ENCODE data around the gene NAT10. TPM values are rescaled to one million over a fixed set of nuclear protein-coding genes. Genes with fewer than 3 reads are reported as not detected.
"Not testable (repeated sequence)": the region's sequence is repeated elsewhere in the genome, so short reads cannot be mapped to it uniquely, and the experiment has no call there.

Gene NAT10
- polyA plus RNA-seq, 1 donor from 2014 or later = 12.7 TPM

DNA sequence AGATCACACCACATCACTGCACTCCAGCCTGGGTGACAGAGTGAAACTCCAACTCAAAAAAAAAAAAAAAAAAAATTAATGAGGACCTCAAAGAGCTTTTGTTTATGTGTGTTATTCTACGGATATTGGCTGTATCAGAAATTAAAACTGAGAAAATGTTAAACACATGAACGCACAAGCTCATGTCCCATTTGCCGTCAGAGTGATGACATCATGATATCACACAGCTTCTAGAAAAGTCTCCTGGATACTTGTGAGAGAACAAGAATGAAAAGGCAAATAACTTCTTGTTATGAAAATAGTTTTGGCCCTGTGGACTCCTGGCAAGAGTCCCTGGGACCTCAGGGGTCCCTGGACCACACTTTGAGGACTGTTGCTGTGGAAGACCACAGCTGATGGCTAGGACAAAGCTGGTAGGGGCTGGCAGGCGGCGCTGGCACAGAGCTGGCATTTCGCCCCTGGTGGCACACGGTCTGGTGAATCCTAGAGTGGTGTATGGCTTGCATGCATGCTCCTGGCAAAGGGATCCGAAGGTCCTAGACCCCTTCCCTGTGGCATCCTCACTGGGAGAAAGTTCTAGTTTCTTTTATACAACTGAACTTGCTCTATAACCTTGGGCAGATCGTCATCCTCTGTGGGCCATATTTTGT is 73.7 kb downstream of the NAT10 start:
- Histone ChIP-seq H3K36me3 (ENCODE audit: insufficient read depth, low read length) (no peaks in the 10 kb centered on the region), H3K4me3 (ENCODE audit: low read length) (no peak overlapping the region), H3K9ac (ENCODE audit: low read length) (no peak overlapping the region), H3F3A (ENCODE audit: insufficient read depth, low read length, poor library complexity, severe bottlenecking) (no peaks in the 10 kb centered on the region), H3K27ac (ENCODE audit: low read length) (no peak overlapping the region), H4K20me1 (ENCODE audit: insufficient read depth) (no peaks in the 10 kb centered on the region), H3K4me2 (ENCODE audit: low read length) (no peak overlapping the region), H3K79me2 (replicated peaks; ENCODE audit: insufficient read depth, low read length) (no peaks in the 10 kb centered on the region), H3K9me2 (ENCODE audit: insufficient read depth, low read length) (no peaks in the 10 kb centered on the region), H3K9me3 (ENCODE audit: low read length) (no peaks in the 10 kb centered on the region), H2AFZ (ENCODE audit: low read depth, low read length) (no peak overlapping the region), H3K27me3 (ENCODE audit: insufficient read depth, low read depth, low read length) (no peaks in the 10 kb centered on the region)
- TF ChIP-seq EP300 (conservative IDR thresholded peaks at IDR 0.05; ENCODE audit: poor library complexity, severe bottlenecking) (no peak), TAF1 (IDR thresholded peaks at IDR 0.05; ENCODE audit: low read depth) (no peak), MXI1 (conservative IDR thresholded peaks at IDR 0.05; ENCODE audit: poor library complexity, severe bottlenecking) (no peak), SMC3 (conservative IDR thresholded peaks at IDR 0.05; ENCODE audit: poor library complexity) (no peak)
- TF ChIP-seq, protein P1, sequence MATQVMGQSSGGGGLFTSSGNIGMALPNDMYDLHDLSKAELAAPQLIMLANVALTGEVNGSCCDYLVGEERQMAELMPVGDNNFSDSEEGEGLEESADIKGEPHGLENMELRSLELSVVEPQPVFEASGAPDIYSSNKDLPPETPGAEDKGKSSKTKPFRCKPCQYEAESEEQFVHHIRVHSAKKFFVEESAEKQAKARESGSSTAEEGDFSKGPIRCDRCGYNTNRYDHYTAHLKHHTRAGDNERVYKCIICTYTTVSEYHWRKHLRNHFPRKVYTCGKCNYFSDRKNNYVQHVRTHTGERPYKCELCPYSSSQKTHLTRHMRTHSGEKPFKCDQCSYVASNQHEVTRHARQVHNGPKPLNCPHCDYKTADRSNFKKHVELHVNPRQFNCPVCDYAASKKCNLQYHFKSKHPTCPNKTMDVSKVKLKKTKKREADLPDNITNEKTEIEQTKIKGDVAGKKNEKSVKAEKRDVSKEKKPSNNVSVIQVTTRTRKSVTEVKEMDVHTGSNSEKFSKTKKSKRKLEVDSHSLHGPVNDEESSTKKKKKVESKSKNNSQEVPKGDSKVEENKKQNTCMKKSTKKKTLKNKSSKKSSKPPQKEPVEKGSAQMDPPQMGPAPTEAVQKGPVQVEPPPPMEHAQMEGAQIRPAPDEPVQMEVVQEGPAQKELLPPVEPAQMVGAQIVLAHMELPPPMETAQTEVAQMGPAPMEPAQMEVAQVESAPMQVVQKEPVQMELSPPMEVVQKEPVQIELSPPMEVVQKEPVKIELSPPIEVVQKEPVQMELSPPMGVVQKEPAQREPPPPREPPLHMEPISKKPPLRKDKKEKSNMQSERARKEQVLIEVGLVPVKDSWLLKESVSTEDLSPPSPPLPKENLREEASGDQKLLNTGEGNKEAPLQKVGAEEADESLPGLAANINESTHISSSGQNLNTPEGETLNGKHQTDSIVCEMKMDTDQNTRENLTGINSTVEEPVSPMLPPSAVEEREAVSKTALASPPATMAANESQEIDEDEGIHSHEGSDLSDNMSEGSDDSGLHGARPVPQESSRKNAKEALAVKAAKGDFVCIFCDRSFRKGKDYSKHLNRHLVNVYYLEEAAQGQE (IDR thresholded peaks at IDR 0.05; ENCODE audit: borderline replicate concordance) = no peak

DNA sequence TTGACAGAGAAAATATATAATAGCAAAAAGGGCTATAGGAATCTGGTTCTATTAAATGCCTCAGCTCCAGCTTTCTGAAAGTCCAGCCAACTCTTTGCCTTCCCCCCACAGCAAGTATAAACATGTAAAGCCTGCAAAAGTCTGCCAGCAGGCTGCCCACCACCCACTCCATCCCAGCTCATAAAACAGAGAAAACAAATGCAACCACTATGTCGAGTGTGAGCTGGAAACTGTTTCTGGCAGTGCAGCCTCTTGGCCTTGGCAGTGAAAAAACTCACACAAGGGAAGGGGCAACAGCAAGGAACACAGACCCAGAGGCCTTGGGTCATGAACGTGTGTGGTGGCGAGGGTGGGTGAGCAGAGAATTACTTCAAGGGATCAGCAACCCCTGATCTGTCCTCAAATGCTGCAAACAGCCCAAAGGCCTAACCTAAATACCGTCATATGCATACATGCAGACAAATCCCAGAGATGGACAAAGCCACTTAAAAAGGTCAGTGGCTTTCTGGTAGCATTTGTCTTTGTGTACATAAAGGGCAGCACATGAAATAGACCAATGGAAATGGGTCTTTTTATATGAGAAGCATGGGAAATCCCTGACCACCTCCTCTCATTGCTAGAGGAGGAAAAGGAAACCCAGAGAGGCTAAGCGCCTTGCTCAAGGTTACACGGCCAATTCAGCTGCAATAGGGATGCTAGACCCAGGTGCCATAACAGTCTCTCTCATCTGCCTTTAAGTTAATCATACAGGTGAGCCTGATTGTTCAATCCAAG is 74.8 kb downstream of the NAT10 start:
- H3K4me2 ChIP-seq (ENCODE audit: low read length) = no peak overlapping the region
- no peaks in the 10 kb centered on the region for H3K27me3 ChIP-seq (ENCODE audit: insufficient read depth, low read depth, low read length)
- H3K9ac ChIP-seq (ENCODE audit: low read length) = no peak overlapping the region
- H2AFZ ChIP-seq (ENCODE audit: low read depth, low read length) = no peak overlapping the region
- no peaks in the 10 kb centered on the region for H3K36me3 ChIP-seq (ENCODE audit: insufficient read depth, low read length)
- H3K79me2 ChIP-seq (replicated peaks; ENCODE audit: insufficient read depth, low read length) = no peaks in the 10 kb centered on the region
- H3F3A ChIP-seq (ENCODE audit: insufficient read depth, low read length, poor library complexity, severe bottlenecking) = no peaks in the 10 kb centered on the region
- no peak overlapping the region for H3K4me3 ChIP-seq (ENCODE audit: low read length)
- H3K9me3 ChIP-seq (ENCODE audit: low read length) = no peaks in the 10 kb centered on the region
- no peaks in the 10 kb centered on the region for H3K9me2 ChIP-seq (ENCODE audit: insufficient read depth, low read length)
- H4K20me1 ChIP-seq (ENCODE audit: insufficient read depth) = no peaks in the 10 kb centered on the region
- TF ChIP-seq, protein P1 (IDR thresholded peaks at IDR 0.05; ENCODE audit: borderline replicate concordance) = no peak
- TF ChIP-seq SMC3 (conservative IDR thresholded peaks at IDR 0.05; ENCODE audit: poor library complexity) (no peak), MXI1 (conservative IDR thresholded peaks at IDR 0.05; ENCODE audit: poor library complexity, severe bottlenecking) (no peak), RAD21 (conservative IDR thresholded peaks at IDR 0.05) (no peak), TAF1 (IDR thresholded peaks at IDR 0.05; ENCODE audit: low read depth) (no peak), POLR2AphosphoS5 (IDR thresholded peaks at IDR 0.05) (no peak), EZH2 (IDR thresholded peaks at IDR 0.05; ENCODE audit: borderline replicate concordance, insufficient read depth, low read length, poor library complexity, severe bottlenecking) (no peak), CTCF (IDR thresholded peaks at IDR 0.05; ENCODE audit: poor library complexity, severe bottlenecking) (no peak), EP300 (conservative IDR thresholded peaks at IDR 0.05; ENCODE audit: poor library complexity, severe bottlenecking) (no peak)
- H3K27ac ChIP-seq (ENCODE audit: low read length) = no peak overlapping the region

DNA sequence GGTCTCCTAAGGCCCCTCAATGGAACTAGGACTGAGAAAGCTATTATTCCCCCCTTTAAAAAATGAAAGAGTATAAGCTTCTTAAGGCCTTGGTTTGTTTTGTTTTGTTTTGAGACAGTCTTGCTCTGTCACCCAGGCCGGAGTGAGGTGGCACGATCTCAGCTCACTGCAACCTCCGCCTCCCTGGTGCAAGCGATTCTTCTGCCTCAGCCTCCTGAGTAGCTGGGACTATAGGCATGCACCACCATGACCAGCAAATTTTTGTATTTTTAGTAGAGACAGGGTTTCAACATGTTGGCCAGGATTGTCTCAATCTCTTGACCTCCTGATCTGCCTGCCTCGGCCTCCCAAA is 75.4 kb downstream of the NAT10 start:
- not testable (repeated sequence) for H3K27ac ChIP-seq (ENCODE audit: low read length); H3K4me3 ChIP-seq (ENCODE audit: low read length); H3K4me2 ChIP-seq (ENCODE audit: low read length); H3K9ac ChIP-seq (ENCODE audit: low read length); H3K27me3 ChIP-seq (ENCODE audit: insufficient read depth, low read depth, low read length); H3K79me2 ChIP-seq (replicated peaks; ENCODE audit: insufficient read depth, low read length); H3K9me2 ChIP-seq (ENCODE audit: insufficient read depth, low read length); H4K20me1 ChIP-seq (ENCODE audit: insufficient read depth); H3K36me3 ChIP-seq (ENCODE audit: insufficient read depth, low read length); H3K9me3 ChIP-seq (ENCODE audit: low read length); H2AFZ ChIP-seq (ENCODE audit: low read depth, low read length); H3F3A ChIP-seq (ENCODE audit: insufficient read depth, low read length, poor library complexity, severe bottlenecking)

Data from neural cell (in vitro differentiated cells).